Breast epithelium (tissue), 3 donors: ENCODE measurements around the gene CRTC3.

Experiments
- CTCF ChIP-seq, 3 donors: fragments of 450-650 bp; IDR thresholded peaks; one replicate each; pipeline ENCODE4 v1.5.1; 2016 to 2017; ENCODE audit warnings: antibody characterized with exemption in 3 of 3, mild to moderate bottlenecking in 3 of 3, moderate library complexity in 3 of 3
- POLR2A ChIP-seq: fragments of 450-650 bp; IDR thresholded peaks from one replicate; pipeline ENCODE4 v1.6.1; 2016; ENCODE audit warnings: antibody characterized with exemption, mild to moderate bottlenecking, moderate library complexity
- POLR2AphosphoS5 ChIP-seq, 3 donors: sonication (generic); formaldehyde crosslinking; IDR thresholded peaks; one replicate each; pipeline ENCODE4 v1.6.1; 2017; ENCODE audit warnings: antibody characterized with exemption in 3 of 3

- TF ChIP-seq POLR2A (no peak), CTCF (IDR thresholded peaks at IDR 0.05) (no peak), POLR2AphosphoS5 (IDR thresholded peaks at IDR 0.05) (no peak)
Measured at GRCh38 chr15:90489514-90489913, 40.2 kb upstream of the CRTC3 start.
